ENCODE results near the gene SBNO1.

- TF ChIP-seq, protein P1, sequence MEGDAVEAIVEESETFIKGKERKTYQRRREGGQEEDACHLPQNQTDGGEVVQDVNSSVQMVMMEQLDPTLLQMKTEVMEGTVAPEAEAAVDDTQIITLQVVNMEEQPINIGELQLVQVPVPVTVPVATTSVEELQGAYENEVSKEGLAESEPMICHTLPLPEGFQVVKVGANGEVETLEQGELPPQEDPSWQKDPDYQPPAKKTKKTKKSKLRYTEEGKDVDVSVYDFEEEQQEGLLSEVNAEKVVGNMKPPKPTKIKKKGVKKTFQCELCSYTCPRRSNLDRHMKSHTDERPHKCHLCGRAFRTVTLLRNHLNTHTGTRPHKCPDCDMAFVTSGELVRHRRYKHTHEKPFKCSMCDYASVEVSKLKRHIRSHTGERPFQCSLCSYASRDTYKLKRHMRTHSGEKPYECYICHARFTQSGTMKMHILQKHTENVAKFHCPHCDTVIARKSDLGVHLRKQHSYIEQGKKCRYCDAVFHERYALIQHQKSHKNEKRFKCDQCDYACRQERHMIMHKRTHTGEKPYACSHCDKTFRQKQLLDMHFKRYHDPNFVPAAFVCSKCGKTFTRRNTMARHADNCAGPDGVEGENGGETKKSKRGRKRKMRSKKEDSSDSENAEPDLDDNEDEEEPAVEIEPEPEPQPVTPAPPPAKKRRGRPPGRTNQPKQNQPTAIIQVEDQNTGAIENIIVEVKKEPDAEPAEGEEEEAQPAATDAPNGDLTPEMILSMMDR (IDR thresholded peaks at IDR 0.05; ENCODE audit: low read length) = no peak
- TF ChIP-seq EZH2 (optimal IDR thresholded peaks at IDR 0.05; ENCODE audit: low read depth, low read length) = no peak
Observed at GRCh38 chr12:123346946-123347345, 17.7 kb downstream of the SBNO1 start.
